K562 treated with DMSO at 1 percent for 48 hours (cell line): ENCODE measurements around the gene SGPP1. TPM values are rescaled to one million over a fixed set of nuclear protein-coding genes. Genes with fewer than 3 reads are reported as not detected.

Experiments
- total RNA-seq: library from RNA; unstranded; fragments of 300-600 nt; gene quantifications from 2 replicates; pipeline ENCODE4 v1.2.3, GENCODE V29; 2022; ENCODE audit warnings: low replicate concordance; ENCODE audit errors: extremely low read depth

The SGPP1 gene, protein sequence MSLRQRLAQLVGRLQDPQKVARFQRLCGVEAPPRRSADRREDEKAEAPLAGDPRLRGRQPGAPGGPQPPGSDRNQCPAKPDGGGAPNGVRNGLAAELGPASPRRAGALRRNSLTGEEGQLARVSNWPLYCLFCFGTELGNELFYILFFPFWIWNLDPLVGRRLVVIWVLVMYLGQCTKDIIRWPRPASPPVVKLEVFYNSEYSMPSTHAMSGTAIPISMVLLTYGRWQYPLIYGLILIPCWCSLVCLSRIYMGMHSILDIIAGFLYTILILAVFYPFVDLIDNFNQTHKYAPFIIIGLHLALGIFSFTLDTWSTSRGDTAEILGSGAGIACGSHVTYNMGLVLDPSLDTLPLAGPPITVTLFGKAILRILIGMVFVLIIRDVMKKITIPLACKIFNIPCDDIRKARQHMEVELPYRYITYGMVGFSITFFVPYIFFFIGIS
- total RNA-seq, result not detected in 2 replicates

DNA sequence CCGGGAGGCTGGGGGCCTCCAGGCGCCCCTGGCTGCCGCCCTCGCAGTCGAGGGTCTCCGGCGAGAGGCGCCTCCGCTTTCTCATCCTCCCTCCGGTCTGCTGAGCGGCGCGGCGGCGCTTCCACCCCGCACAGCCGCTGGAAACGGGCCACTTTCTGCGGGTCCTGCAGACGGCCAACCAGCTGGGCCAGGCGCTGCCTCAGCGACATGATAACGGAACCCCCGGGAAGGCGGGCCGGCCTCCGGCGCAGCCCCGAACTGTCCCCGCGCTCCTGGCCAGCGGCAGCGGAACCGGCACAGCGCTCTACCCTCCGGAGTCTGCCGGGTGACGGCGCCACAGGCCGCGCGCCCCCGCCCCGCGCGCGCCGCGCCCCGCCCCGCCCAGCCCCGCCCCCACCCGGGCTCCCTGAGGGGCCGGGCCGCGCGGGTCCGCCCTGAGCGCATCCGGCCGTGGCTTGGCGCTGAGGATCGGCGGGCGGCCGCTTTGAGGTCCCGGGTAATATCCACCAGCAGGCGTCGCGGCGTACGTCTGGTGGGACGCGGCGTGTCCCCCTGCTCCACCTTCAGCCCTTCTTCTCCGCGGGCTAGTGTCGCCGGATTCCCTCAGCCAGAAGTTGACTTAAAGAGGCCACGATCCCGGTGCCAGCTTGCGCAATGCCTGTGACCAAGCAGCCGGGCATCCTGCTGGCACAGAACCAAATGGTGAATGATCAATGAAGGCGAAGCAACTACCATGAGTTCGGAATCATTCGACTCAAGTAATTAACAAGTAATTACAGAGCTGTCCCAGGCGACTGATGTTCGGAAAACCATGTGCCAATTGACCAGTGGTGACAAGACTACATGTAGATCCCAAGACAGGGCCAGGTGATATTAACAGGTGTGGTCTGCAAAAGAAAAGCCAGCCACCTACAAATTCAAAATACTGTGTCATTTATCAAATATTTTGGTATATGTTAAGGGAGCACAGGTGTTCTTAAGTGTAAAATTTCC, at the start of gene SGPP1:
SGPP1 (minus strand) TSS at position 330 of the 993 bp plus-strand sequence; CDS start at position 209, 121 bp downstream.

DNA sequence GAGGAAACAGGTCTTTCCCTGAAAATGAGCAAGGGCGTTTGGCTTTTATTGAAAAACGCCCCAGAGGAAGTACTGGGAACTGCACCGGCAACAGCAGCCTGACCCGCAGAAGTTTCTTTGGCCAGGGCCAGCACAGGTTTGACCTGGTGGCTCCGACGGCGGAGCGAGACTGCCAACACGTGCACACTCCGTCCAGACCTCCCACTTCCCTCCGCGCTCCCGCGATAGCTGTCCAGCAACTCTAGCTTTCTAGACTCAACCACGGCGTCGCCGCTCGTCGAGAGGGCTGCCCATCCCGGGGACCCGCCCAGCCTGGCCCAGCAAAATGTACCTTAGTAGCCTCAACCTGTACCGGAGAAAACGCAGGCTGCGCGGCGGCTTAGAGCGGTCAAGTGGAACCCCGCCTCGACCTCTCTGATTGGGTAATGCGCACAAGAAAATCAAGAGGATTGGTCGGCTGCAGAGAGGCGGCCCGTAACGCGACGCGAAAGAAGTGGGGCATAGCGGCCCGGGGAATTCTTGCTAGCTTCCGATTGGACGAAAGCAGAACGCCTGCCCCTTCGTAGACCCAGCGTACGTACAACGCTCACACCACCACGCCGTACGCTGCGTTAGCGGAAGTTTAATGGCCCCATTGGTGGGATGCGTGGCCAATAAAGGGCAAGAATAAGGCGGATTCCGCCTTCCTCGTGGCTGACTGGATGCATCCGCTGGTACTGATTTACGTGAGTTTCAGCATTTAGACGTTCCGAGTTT, 86.2 kb downstream of the SGPP1 start, which contains the start of gene WDR89:
WDR89 (minus strand) TSS at position 399 of the 756 bp plus-strand sequence. CDS start 41,929 bp downstream, outside the sequence.

Other genes starting within 250 kb of the SGPP1 start
- not detected in 2 replicates for gene PPP2R5E, start 184.7 kb downstream of the SGPP1 start, total RNA-seq
- gene WDR89, start 86.2 kb downstream of the SGPP1 start, total RNA-seq, result not detected in 2 replicates
- gene SYNE2, start 124.9 kb upstream of the SGPP1 start, total RNA-seq, result not detected in 2 replicates